Sigmoid colon (tissue), 7 donors: ENCODE results near the gene NMRK2. TPM values are rescaled to one million over a fixed set of nuclear protein-coding genes. Genes with fewer than 3 reads are reported as not detected.

ENCODE experiments used
- DNase-seq: peaks from one replicate; pipeline ENCODE4 v3.0.0-alpha.2; 2019
- H3K27ac ChIP-seq, 4 donors: fragments of 200-600 bp; sonication (generic); one replicate each; pipeline ENCODE4 v1.5.1; 2016 to 2019; ENCODE audit warnings: mild to moderate bottlenecking in 1 of 4
- H3K27me3 ChIP-seq, 3 donors: fragments of 200-600 bp; sonication (generic); one replicate each; pipeline ENCODE4 v1.5.1; 2019; ENCODE audit warnings: mild to moderate bottlenecking in 1 of 3
- H3K36me3 ChIP-seq, 4 donors: fragments of 200-600 bp; sonication (generic); one replicate each; pipeline ENCODE4 v1.5.1; 2016 to 2019
- H3K4me1 ChIP-seq, 4 donors: fragments of 200-600 bp; sonication (generic); one replicate each; pipeline ENCODE4 v1.5.1; 2017 to 2019
- H3K4me3 ChIP-seq, 4 donors: fragments of 200-600 bp; sonication (generic); one replicate each; pipeline ENCODE4 v1.5.1; 2017 to 2019; ENCODE audit warnings: mild to moderate bottlenecking in 2 of 4, moderate library complexity in 1 of 4
- H3K9me3 ChIP-seq, 4 donors: fragments of 200-600 bp in 3 of 4; sonication (generic) in 3 of 4; one replicate each; pipeline versions ENCODE4 v1.5.1 to v1.6.1; 2013 to 2019
- EP300 ChIP-seq, 4 donors: sonication (generic); formaldehyde crosslinking; IDR thresholded peaks; one replicate each; pipeline ENCODE4 v1.6.1; 2017; ENCODE audit warnings: antibody characterized with exemption in 4 of 4
- POLR2A ChIP-seq, 2 donors: fragments of 450-650 bp; IDR thresholded peaks; one replicate each; pipeline ENCODE4 v1.6.1; 2016; ENCODE audit warnings: antibody characterized with exemption in 2 of 2, mild to moderate bottlenecking in 2 of 2, moderate library complexity in 2 of 2
- POLR2AphosphoS5 ChIP-seq, 4 donors: sonication (generic); formaldehyde crosslinking; IDR thresholded peaks; one replicate each; pipeline ENCODE4 v1.6.1; 2017; ENCODE audit warnings: antibody characterized with exemption in 4 of 4
- WGBS, 2 donors: extraction: QIAGEN DNeasy Blood & Tissue Kit; methylation state at CpG; one replicate each; pipeline ENCODE4 v1.1.7; 2013; 5-methylcytosine and 5-hydroxymethylcytosine counted together
- intact Hi-C: fragments of 100-400 bp; cut with DNase I; formaldehyde crosslinking; loops from one replicate; pipeline ENCODE4 v1.15.1; 2023
- polyA plus RNA-seq, 3 donors: library from polyadenylated mRNA; stranded (reverse); fragments of 200-250 nt; gene quantifications; one replicate each; pipeline ENCODE4 v1.2.3, GENCODE V29; 2013
- total RNA-seq, 4 donors: library from RNA; depleted of rRNA; stranded (reverse); fragments of >200 nt; gene quantifications; one replicate each; pipeline ENCODE4 v1.1.0, GENCODE V29; 2016
- TF ChIP-seq, protein P1 (sequence below), 4 experiments: fragments of 450-650 bp in 3 of 4; fragments of 200-600 bp in 1 of 4; IDR thresholded peaks; one replicate each; pipeline ENCODE4 v1.5.1; 2016 to 2019; ENCODE audit warnings: antibody characterized with exemption in 4 of 4, mild to moderate bottlenecking in 3 of 4, moderate library complexity in 2 of 4
- donor health status: healthy with polysubstance abuse.
- donor health status: Bipolar disorder and iron deficiency.
- donor health status: healthy.

NMRK2 gene
- total and polyA plus RNA-seq, 7 donors, result 0.19 to 2.4 (median 0.70) TPM; not detected in 3

DNA sequence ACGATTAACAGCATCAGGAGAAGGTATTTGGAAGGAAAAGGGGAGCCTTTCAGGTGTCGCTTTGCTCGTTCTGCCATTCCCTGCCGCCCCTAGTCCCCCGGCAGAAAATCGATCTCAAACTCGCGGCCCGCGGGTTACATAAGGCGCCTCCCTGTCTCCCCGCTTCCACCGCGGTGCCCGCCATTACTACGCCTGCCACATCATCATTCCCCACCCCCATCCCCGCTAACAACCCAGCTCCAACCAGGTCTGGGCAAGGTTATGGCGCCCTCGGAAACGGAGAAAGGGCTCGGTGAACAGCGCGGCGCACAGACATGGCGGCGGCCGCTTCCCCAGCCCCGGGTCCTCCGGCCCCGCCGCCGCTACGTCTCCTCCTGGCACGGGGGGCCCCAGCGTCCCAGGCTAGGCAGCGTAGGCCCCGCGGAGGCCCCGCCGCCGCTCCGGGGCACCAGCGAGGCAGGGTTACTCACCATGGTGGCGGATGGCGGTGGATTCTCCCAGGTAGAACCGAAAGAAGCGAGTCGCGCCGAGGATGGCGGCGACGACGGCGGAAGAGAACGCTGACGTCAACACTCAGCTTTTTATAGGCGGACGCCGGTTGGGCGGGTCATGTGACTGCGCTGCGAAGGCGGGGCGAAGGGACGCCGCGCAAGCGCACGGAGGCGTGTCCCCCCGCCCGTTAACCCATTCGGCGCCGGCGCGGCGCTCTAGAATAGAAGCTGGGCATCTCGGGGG lies 52.2 kb downstream of the NMRK2 start, which contains the start of gene EEF2:
Gene EEF2 (minus strand): TSS at position 556 of the 735 bp plus-strand sequence. CDS start 83 bp downstream, at position 473.
- peak within 1 kb of the TSS; percentile 70 to 86 (median 82) for H3K4me3 ChIP-seq
- H3K4me1 ChIP-seq, result peaks cover 0 to 62% (median 49%) of the 10 kb centered on the region in 4 donors
- TF ChIP-seq POLR2A (IDR thresholded peaks at IDR 0.05), result peak; percentile 99
- TF ChIP-seq, protein P1, sequence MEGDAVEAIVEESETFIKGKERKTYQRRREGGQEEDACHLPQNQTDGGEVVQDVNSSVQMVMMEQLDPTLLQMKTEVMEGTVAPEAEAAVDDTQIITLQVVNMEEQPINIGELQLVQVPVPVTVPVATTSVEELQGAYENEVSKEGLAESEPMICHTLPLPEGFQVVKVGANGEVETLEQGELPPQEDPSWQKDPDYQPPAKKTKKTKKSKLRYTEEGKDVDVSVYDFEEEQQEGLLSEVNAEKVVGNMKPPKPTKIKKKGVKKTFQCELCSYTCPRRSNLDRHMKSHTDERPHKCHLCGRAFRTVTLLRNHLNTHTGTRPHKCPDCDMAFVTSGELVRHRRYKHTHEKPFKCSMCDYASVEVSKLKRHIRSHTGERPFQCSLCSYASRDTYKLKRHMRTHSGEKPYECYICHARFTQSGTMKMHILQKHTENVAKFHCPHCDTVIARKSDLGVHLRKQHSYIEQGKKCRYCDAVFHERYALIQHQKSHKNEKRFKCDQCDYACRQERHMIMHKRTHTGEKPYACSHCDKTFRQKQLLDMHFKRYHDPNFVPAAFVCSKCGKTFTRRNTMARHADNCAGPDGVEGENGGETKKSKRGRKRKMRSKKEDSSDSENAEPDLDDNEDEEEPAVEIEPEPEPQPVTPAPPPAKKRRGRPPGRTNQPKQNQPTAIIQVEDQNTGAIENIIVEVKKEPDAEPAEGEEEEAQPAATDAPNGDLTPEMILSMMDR (IDR thresholded peaks at IDR 0.05), result no peak
- peak; percentile 100 for TF ChIP-seq POLR2AphosphoS5 (IDR thresholded peaks at IDR 0.05)
- peak in 2 of 4 donors; percentile 9 to 23 for TF ChIP-seq EP300 (IDR thresholded peaks at IDR 0.05)
- peak within 1 kb of the TSS; percentile 92 to 96 (median 94) for H3K27ac ChIP-seq
- peaks cover 41 to 44% (median 42%) of the 10 kb centered on the region in 4 donors for H3K36me3 ChIP-seq
- intact Hi-C loops, result loop anchor here (2.0 to 10.0 kb wide), 5 partner anchors 14 to 530 kb away; partner anchors contain the start of genes ANKRD24, DAPK3, MAP2K2 and PLIN4
- H3K27me3 ChIP-seq, result no peaks in the 10 kb centered on the region
- H3K9me3 ChIP-seq, result no peaks in the 10 kb centered on the region
- 0% methylated on average over 80 of the region's 80 CpGs for WGBS, 2 donors
- DNase-seq, result peak; percentile 95

DNA sequence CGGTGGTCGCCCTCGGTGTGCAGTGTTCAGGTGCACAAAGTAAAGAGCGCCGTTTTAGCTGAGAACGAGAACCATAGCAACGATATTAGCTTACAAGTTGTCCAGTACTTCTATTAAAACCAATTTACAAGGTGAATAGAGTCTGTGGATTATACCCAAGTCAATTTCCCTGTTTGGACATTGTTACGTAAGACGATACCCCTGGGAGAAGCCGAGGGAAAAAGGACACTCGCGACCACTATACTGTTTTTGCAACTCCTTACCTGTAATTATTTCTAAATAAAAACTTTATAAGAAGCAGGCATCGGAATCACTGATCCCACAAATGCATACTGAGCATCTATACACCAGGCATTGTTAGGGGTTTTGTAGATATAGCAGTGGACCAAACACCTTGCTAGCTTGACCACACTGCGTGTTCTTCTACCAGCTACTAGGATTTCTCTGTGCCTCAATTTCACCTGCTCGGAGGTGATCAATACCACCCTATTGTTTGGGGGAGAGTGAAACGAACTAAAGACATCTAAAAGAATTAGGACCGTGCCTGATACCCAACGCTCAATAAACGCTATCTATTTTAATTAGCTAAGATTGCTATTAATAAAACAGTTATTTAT lies 52.9 kb downstream of the NMRK2 start:
- intact Hi-C loops, result loop anchor here (2.0 to 10.0 kb wide), 7 partner anchors 15 to 529 kb away; partner anchors contain the start of genes ANKRD24, DAPK3, MAP2K2 and PLIN4
- no peak for DNase-seq
- peaks cover 0 to 62% (median 49%) of the 10 kb centered on the region in 4 donors for H3K4me1 ChIP-seq
- 2 to 5% methylated on average over 19 of the region's 19 CpGs for WGBS, 2 donors
- peak overlapping the region; percentile 70 to 86 (median 82) for H3K4me3 ChIP-seq
- H3K27me3 ChIP-seq, result no peaks in the 10 kb centered on the region
- peaks cover 34 to 37% (median 36%) of the 10 kb centered on the region in 4 donors for H3K36me3 ChIP-seq
- TF ChIP-seq, protein P1 (IDR thresholded peaks at IDR 0.05), result no peak
- TF ChIP-seq EP300 (IDR thresholded peaks at IDR 0.05) (no peak), POLR2A (IDR thresholded peaks at IDR 0.05) (no peak), POLR2AphosphoS5 (IDR thresholded peaks at IDR 0.05) (no peak)
- H3K27ac ChIP-seq, result peak overlapping the region; percentile 92 to 96 (median 94)
- H3K9me3 ChIP-seq, result no peaks in the 10 kb centered on the region

GRCh38 chr19:3986260-3987041 lies 53.6 kb downstream of the NMRK2 start:
- Histone ChIP-seq H3K9me3 (no peaks in the 10 kb centered on the region), H3K27me3 (no peaks in the 10 kb centered on the region), H3K27ac (peak overlapping the region; percentile 92 to 96 (median 94)), H3K36me3 (peaks cover 27 to 30% (median 29%) of the 10 kb centered on the region in 4 donors), H3K4me3 (peak overlapping the region in 3 of 4 donors; percentile 70 to 84 (median 81)), H3K4me1 (peaks cover 0 to 56% (median 49%) of the 10 kb centered on the region in 4 donors)
- intact Hi-C loops, result loop anchor here (2.0 to 10.0 kb wide), 6 partner anchors 81 to 528 kb away; partner anchors contain the start of genes ANKRD24, MAP2K2, PLIN4 and SIRT6
- TF ChIP-seq POLR2AphosphoS5 (IDR thresholded peaks at IDR 0.05) (peak in 3 of 4 donors; percentile 49 to 64 (median 61)), EP300 (IDR thresholded peaks at IDR 0.05) (no peak), POLR2A (IDR thresholded peaks at IDR 0.05) (no peak)
- TF ChIP-seq, protein P1 (IDR thresholded peaks at IDR 0.05), result peak; percentile 57 to 74 (median 66)
- 2 to 3% methylated on average over 21 of the region's 21 CpGs for WGBS, 2 donors
- DNase-seq, result no peak
